Activated naive CD4-positive, alpha-beta T cell treated with anti-CD3 and anti-CD28 coated beads for 36 hours (primary cell): ENCODE measurements around the gene SLC39A13. TPM values are rescaled to one million over a fixed set of nuclear protein-coding genes. Genes with fewer than 3 reads are reported as not detected.

ENCODE experiments used
- CTCF ChIA-PET: fragments of 350-600 bp; sonication (Branson Sonifier 250); formaldehyde crosslinking; loops from one replicate; lab custom pipeline; 2021; ENCODE audit warnings: antibody characterized with exemption; lab: Charles Lee
- DNase-seq: peaks from one replicate; pipeline ENCODE4 v3.0.0-alpha.2; 2020
- H3K27ac Mint-ChIP-seq: one replicate; pipeline ENCODE4 v1.8.0; 2021; ENCODE audit warnings: mild to moderate bottlenecking, mixed read lengths
- H3K27me3 Mint-ChIP-seq: one replicate; pipeline ENCODE4 v1.8.0; 2021; ENCODE audit warnings: low read depth, mixed read lengths
- H3K36me3 Mint-ChIP-seq: one replicate; pipeline ENCODE4 v1.8.0; 2021; ENCODE audit warnings: low read depth, mixed read lengths
- H3K4me1 Mint-ChIP-seq: one replicate; pipeline ENCODE4 v1.8.0; 2021; ENCODE audit warnings: low read depth, mixed read lengths
- H3K4me3 Mint-ChIP-seq: one replicate; pipeline ENCODE4 v1.8.0; 2021; ENCODE audit warnings: mild to moderate bottlenecking, moderate library complexity, mixed read lengths
- H3K9me3 Mint-ChIP-seq: one replicate; pipeline ENCODE4 v1.8.0; 2021; ENCODE audit warnings: mixed read lengths
- intact Hi-C: fragments of 100-400 bp; cut with micrococcal nuclease; formaldehyde crosslinking; loops from one replicate; pipeline ENCODE4 v1.15.1; 2023
- total RNA-seq, 2 experiments: library from RNA; stranded (reverse); gene quantifications; one replicate each; pipeline ENCODE4 v1.2.3, GENCODE V29; 2021

The SLC39A13 gene
- total RNA-seq, 2 experiments from 2014 or later: 9.2 TPM

- CTCF ChIA-PET: interaction anchor here (0.9 to 7.1 kb wide), 14 partner anchors 14 to 478 kb away, joined by 3 to 99 read pairs (median 6); partner anchors contain the start of genes ACP2 and SLC39A13
- H3K27me3 Mint-ChIP-seq: no peaks in the 10 kb centered on the region
- H3K4me1 Mint-ChIP-seq: peaks cover 14% of the 10 kb centered on the region
- no peak overlapping the region for H3K27ac Mint-ChIP-seq
- no peaks in the 10 kb centered on the region for H3K9me3 Mint-ChIP-seq
- H3K36me3 Mint-ChIP-seq: no peaks in the 10 kb centered on the region
- no peak overlapping the region for H3K4me3 Mint-ChIP-seq
- no peak for DNase-seq
- intact Hi-C loops: no loop called here
These were observed 33.4 kb upstream of the SLC39A13 start for GRCh38 chr11:47375020-47375419.

- no peak for DNase-seq
- H3K4me3 Mint-ChIP-seq: no peak overlapping the region
- peaks cover 12% of the 10 kb centered on the region for H3K4me1 Mint-ChIP-seq
- H3K27me3 Mint-ChIP-seq: no peaks in the 10 kb centered on the region
- H3K9me3 Mint-ChIP-seq: no peaks in the 10 kb centered on the region
- CTCF ChIA-PET: interaction anchor here (2.4 to 7.1 kb wide), 2 partner anchors 13 to 34 kb away, joined by 18 to 99 read pairs; partner anchors contain the start of gene SLC39A13
- intact Hi-C loops: no loop called here
- H3K36me3 Mint-ChIP-seq: no peaks in the 10 kb centered on the region
- H3K27ac Mint-ChIP-seq: no peak overlapping the region
These were observed 32.8 kb upstream of the SLC39A13 start for GRCh38 chr11:47375546-47376085.

- Mint-ChIP-seq H3K27ac (no peak overlapping the region), H3K4me3 (no peak overlapping the region), H3K4me1 (peaks cover 11% of the 10 kb centered on the region), H3K36me3 (no peaks in the 10 kb centered on the region), H3K27me3 (no peaks in the 10 kb centered on the region), H3K9me3 (no peaks in the 10 kb centered on the region)
- DNase-seq: no peak
- CTCF ChIA-PET: interaction anchor here (1.9 kb wide), 1 partner anchor 31 kb away, joined by 4 read pairs; no protein-coding TSS in a partner anchor
- intact Hi-C loops: no loop called here
These were observed 32.3 kb upstream of the SLC39A13 start for GRCh38 chr11:47376107-47376524.

GRCh38 chr11:47376525-47377371 lies 31.6 kb upstream of the SLC39A13 start:
- Mint-ChIP-seq H3K9me3 (no peaks in the 10 kb centered on the region), H3K36me3 (no peaks in the 10 kb centered on the region), H3K4me3 (no peak overlapping the region), H3K4me1 (peaks cover 11% of the 10 kb centered on the region), H3K27me3 (no peaks in the 10 kb centered on the region), H3K27ac (no peak overlapping the region)
- CTCF ChIA-PET: interaction anchor here (1.9 kb wide), 1 partner anchor 30 kb away, joined by 4 read pairs; no protein-coding TSS in a partner anchor
- intact Hi-C loops: no loop called here
- no peak for DNase-seq

GRCh38 chr11:47377571-47378009 lies 30.8 kb upstream of the SLC39A13 start:
- peaks cover 11% of the 10 kb centered on the region for H3K4me1 Mint-ChIP-seq
- H3K27ac Mint-ChIP-seq: no peak overlapping the region
- H3K4me3 Mint-ChIP-seq: no peak overlapping the region
- no peaks in the 10 kb centered on the region for H3K27me3 Mint-ChIP-seq
- intact Hi-C loops: no loop called here
- DNase-seq: no peak
- H3K9me3 Mint-ChIP-seq: no peaks in the 10 kb centered on the region
- H3K36me3 Mint-ChIP-seq: no peaks in the 10 kb centered on the region
- CTCF ChIA-PET: interaction anchor here (1.1 to 1.9 kb wide), 2 partner anchors 15 to 30 kb away, joined by 3 to 4 read pairs; no protein-coding TSS in a partner anchor

- CTCF ChIA-PET: interaction anchor here (1.1 to 1.9 kb wide), 2 partner anchors 15 to 29 kb away, joined by 3 to 4 read pairs; no protein-coding TSS in a partner anchor
- no peak within 1 kb of the TSS for H3K4me3 Mint-ChIP-seq
These were observed 30.2 kb upstream of the SLC39A13 start, which contains the start of gene SPI1 for GRCh38 chr11:47378010-47378835. TSS of gene SPI1 (minus strand) at chr11:47378547. CDS start at chr11:47378353, 194 bp downstream.

GRCh38 chr11:47378836-47379170 lies 29.6 kb upstream of the SLC39A13 start:
- intact Hi-C loops: no loop called here
- H3K27ac Mint-ChIP-seq: no peak overlapping the region
- H3K27me3 Mint-ChIP-seq: no peaks in the 10 kb centered on the region
- no peaks in the 10 kb centered on the region for H3K9me3 Mint-ChIP-seq
- DNase-seq: no peak
- H3K4me1 Mint-ChIP-seq: peaks cover 10% of the 10 kb centered on the region
- no peak overlapping the region for H3K4me3 Mint-ChIP-seq
- CTCF ChIA-PET: interaction anchor here (1.1 kb wide), 1 partner anchor 14 kb away, joined by 3 read pairs; no protein-coding TSS in a partner anchor
- H3K36me3 Mint-ChIP-seq: no peaks in the 10 kb centered on the region

More at GRCh38 chr11:47378010-47378835, 30.2 kb upstream of the SLC39A13 start, which contains the start of gene SPI1:
- Mint-ChIP-seq H3K9me3 (no peaks in the 10 kb centered on the region), H3K27ac (no peak within 1 kb of the TSS), H3K36me3 (no peaks in the 10 kb centered on the region), H3K4me1 (peaks cover 11% of the 10 kb centered on the region), H3K27me3 (no peaks in the 10 kb centered on the region)
- intact Hi-C loops: no loop called here
- no peak for DNase-seq

- no peak overlapping the region for H3K27ac Mint-ChIP-seq
- no peak for DNase-seq
- H3K27me3 Mint-ChIP-seq: no peaks in the 10 kb centered on the region
- H3K4me3 Mint-ChIP-seq: no peak overlapping the region
- H3K4me1 Mint-ChIP-seq: peaks cover 5% of the 10 kb centered on the region
- H3K36me3 Mint-ChIP-seq: no peaks in the 10 kb centered on the region
- CTCF ChIA-PET: no interaction called here
- no peaks in the 10 kb centered on the region for H3K9me3 Mint-ChIP-seq
- intact Hi-C loops: no loop called here
These were observed 29.1 kb upstream of the SLC39A13 start for GRCh38 chr11:47379317-47379716.

GRCh38 chr11:47380078-47380477 lies 28.3 kb upstream of the SLC39A13 start:
- CTCF ChIA-PET: no interaction called here
- H3K9me3 Mint-ChIP-seq: no peaks in the 10 kb centered on the region
- no peaks in the 10 kb centered on the region for H3K27me3 Mint-ChIP-seq

GRCh38 chr11:47383071-47383470 lies 25.3 kb upstream of the SLC39A13 start:
- DNase-seq: no peak
- Mint-ChIP-seq H3K4me3 (no peak overlapping the region), H3K9me3 (no peaks in the 10 kb centered on the region), H3K27me3 (no peaks in the 10 kb centered on the region), H3K4me1 (peaks cover 1% of the 10 kb centered on the region), H3K36me3 (no peaks in the 10 kb centered on the region), H3K27ac (no peak overlapping the region)
- CTCF ChIA-PET: interaction anchor here (0.6 kb wide), 1 partner anchor 9 kb away, joined by 3 read pairs; no protein-coding TSS in a partner anchor
- intact Hi-C loops: no loop called here

More at GRCh38 chr11:47380078-47380477, 28.3 kb upstream of the SLC39A13 start:
- H3K4me1 Mint-ChIP-seq: no peaks in the 10 kb centered on the region
- DNase-seq: no peak
- H3K27ac Mint-ChIP-seq: no peak overlapping the region
- intact Hi-C loops: no loop called here
- no peaks in the 10 kb centered on the region for H3K36me3 Mint-ChIP-seq
- no peak overlapping the region for H3K4me3 Mint-ChIP-seq

- Mint-ChIP-seq H3K27me3 (no peaks in the 10 kb centered on the region), H3K9me3 (no peaks in the 10 kb centered on the region), H3K27ac (no peak overlapping the region), H3K36me3 (no peaks in the 10 kb centered on the region), H3K4me3 (no peak overlapping the region), H3K4me1 (peaks cover 4% of the 10 kb centered on the region)
- CTCF ChIA-PET: no interaction called here
- intact Hi-C loops: no loop called here
- DNase-seq: no peak
These were observed 23.9 kb upstream of the SLC39A13 start for GRCh38 chr11:47384498-47384897.
